Activated T-cell treated with anti-CD3 and anti-CD28 coated beads, Interleukin-2, amount 50 U/mL, for 4 hours (primary cell): Measurements from ENCODE around the gene HS2ST1. TPM values are rescaled to one million over a fixed set of nuclear protein-coding genes. Genes with fewer than 3 reads are reported as not detected.
A peak's percentile ranks its signal among the peaks of the same experiment; 100 is the strongest.

Source experiments
- ATAC-seq, 2 donors: fragments of 200-7000 bp; cut with Tn5 transposase; one replicate each; pipeline ENCODE4 v1.10.0; 2021
- DNase-seq: peaks from one replicate; pipeline ENCODE4 v3.0.0-alpha.2; 2020
- H3K27me3 Mint-ChIP-seq: one replicate; pipeline ENCODE4 v1.8.0; 2021; ENCODE audit warnings: low read depth, mixed read lengths
- H3K36me3 Mint-ChIP-seq: one replicate; pipeline ENCODE4 v1.8.0; 2022; ENCODE audit warnings: mixed read lengths; ENCODE audit not compliant: insufficient read depth
- H3K4me1 Mint-ChIP-seq: one replicate; pipeline ENCODE4 v1.8.0; 2021; ENCODE audit warnings: low read depth, mixed read lengths
- H3K4me3 Mint-ChIP-seq: one replicate; pipeline ENCODE4 v1.8.0; 2021; ENCODE audit warnings: mild to moderate bottlenecking, moderate library complexity, mixed read lengths
- H3K9me3 Mint-ChIP-seq: one replicate; pipeline ENCODE4 v1.8.0; 2021; ENCODE audit warnings: mixed read lengths
- total RNA-seq, 3 donors: library from RNA; stranded (reverse); gene quantifications; one replicate each; pipeline ENCODE4 v1.2.1, GENCODE V29; 2021

HS2ST1 gene
- total RNA-seq, 3 donors from 2014 or later, result 15.0 to 18.0 (median 16.3) TPM

- no peaks in the 10 kb centered on the region for H3K9me3 Mint-ChIP-seq
Observed at GRCh38 chr1:87151500-87152421, 237.3 kb downstream of the HS2ST1 start.

DNA sequence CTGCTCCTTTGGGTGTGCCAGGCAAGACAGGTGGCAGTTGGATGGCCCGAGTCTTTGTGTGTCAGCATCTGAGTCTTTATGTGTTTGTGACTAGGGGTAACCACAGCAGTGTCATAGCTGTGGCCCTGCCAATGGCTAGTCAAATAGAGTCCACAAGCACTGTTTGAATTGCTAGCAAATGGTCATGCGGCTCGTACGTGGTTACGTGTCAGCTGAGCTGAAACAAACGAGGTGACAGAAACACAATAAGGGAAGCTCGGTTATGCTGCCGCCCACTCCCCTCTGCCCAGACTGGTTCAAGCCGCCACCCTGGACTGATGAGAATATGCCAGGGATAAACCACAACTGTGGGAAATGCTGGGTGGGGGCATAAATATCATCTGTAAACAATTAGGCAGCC is 239.9 kb downstream of the HS2ST1 start:
- Mint-ChIP-seq H3K4me1 (peaks cover 13% of the 10 kb centered on the region), H3K36me3 (no peaks in the 10 kb centered on the region), H3K4me3 (no peak overlapping the region), H3K27me3 (peaks cover 37% of the 10 kb centered on the region), H3K9me3 (no peaks in the 10 kb centered on the region)
- DNase-seq (no peak), ATAC-seq (no peak)

More at GRCh38 chr1:87151500-87152421, 237.3 kb downstream of the HS2ST1 start:
- peaks cover 49% of the 10 kb centered on the region for H3K27me3 Mint-ChIP-seq
- peaks cover 13% of the 10 kb centered on the region for H3K4me1 Mint-ChIP-seq
- H3K36me3 Mint-ChIP-seq, result no peaks in the 10 kb centered on the region
- peak overlapping the region; percentile 75 for H3K4me3 Mint-ChIP-seq
- ATAC-seq (peak; percentile 63 to 65), DNase-seq (peak; percentile 14)

- DNase-seq (no peak), ATAC-seq (no peak)
- H3K4me3 Mint-ChIP-seq, result no peak overlapping the region
- peaks cover 13% of the 10 kb centered on the region for H3K4me1 Mint-ChIP-seq
- H3K9me3 Mint-ChIP-seq, result no peaks in the 10 kb centered on the region
- peaks cover 32% of the 10 kb centered on the region for H3K27me3 Mint-ChIP-seq
- H3K36me3 Mint-ChIP-seq, result no peaks in the 10 kb centered on the region
Observed at GRCh38 chr1:87155170-87155569, 240.7 kb downstream of the HS2ST1 start.

DNA sequence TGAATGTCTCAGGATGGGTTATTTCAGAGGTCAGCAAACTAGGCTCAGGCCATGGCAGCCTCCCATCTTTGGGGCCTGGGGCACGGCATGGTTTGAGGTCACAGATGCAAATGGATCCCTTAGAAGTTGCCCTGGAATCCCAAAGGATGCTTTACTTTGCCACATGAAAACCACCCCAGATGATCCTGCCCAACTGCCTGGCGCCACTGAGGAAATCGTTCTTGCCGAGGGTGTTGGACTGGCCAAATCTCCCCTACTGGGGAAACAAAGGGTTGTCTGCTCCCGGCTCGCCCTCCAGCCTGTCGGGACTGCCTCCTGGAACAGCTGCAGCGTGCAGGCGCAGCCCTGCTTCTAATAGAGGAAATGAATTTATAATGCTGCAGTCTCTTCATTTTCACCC is 241.2 kb downstream of the HS2ST1 start:
- Mint-ChIP-seq H3K27me3 (peaks cover 32% of the 10 kb centered on the region), H3K9me3 (no peaks in the 10 kb centered on the region), H3K4me3 (no peak overlapping the region), H3K4me1 (peaks cover 13% of the 10 kb centered on the region), H3K36me3 (no peaks in the 10 kb centered on the region)
- DNase-seq (no peak), ATAC-seq (no peak)

DNA sequence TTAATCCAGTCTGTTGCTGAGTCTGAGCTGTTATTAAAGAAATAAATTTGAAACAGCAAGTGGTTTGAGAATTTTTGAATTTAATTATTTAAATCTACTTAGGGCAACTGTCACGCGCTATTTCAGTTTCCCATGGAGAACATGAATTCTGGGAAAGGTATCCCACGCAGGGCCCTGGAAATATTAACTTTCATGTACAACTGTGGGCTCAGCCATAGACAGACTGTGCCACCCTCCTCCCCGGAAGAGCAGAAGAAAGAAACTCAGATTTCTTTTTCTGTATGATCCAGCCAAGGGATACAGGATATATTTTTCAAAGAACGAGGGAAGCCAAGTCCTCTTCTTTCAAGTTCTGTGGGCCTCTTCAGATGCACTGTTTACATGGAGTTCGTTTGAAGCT is 241.7 kb downstream of the HS2ST1 start:
- Mint-ChIP-seq H3K36me3 (no peaks in the 10 kb centered on the region), H3K4me1 (peaks cover 12% of the 10 kb centered on the region), H3K4me3 (no peak overlapping the region), H3K9me3 (no peaks in the 10 kb centered on the region), H3K27me3 (peaks cover 31% of the 10 kb centered on the region)
- DNase-seq (no peak), ATAC-seq (no peak)

- peaks cover 9% of the 10 kb centered on the region for H3K27me3 Mint-ChIP-seq
- H3K4me3 Mint-ChIP-seq, result no peak overlapping the region
- no peaks in the 10 kb centered on the region for H3K9me3 Mint-ChIP-seq
- no peaks in the 10 kb centered on the region for H3K36me3 Mint-ChIP-seq
- DNase-seq, result no peak
- no peaks in the 10 kb centered on the region for H3K4me1 Mint-ChIP-seq
- no peak for ATAC-seq
Observed at GRCh38 chr1:87159378-87159915, 245.0 kb downstream of the HS2ST1 start.

Other genes starting within 250 kb of the HS2ST1 start
- gene SH3GLB1, start 210.1 kb upstream of the HS2ST1 start, total RNA-seq, result 10 to 100 TPM; 40.8 to 51.1 (median 42.1) TPM
- gene SELENOF, start 509 bp upstream of the HS2ST1 start, total RNA-seq, result 100 to 1,000 TPM; 193 to 211 (median 204) TPM